ENCODE data around the gene C19orf67. TPM values are rescaled to one million over a fixed set of nuclear protein-coding genes. Genes with fewer than 3 reads are reported as not detected.

C19orf67 gene
- total RNA-seq, result not detected

- no peak for DNase-seq
- POLR2A ChIA-PET, result no interaction called here
- no peak for TF ChIP-seq CTCF (IDR thresholded peaks at IDR 0.05)
- H3K27me3 Mint-ChIP-seq, result no peaks in the 10 kb centered on the region
- ATAC-seq, result no peak
- peaks cover 21% of the 10 kb centered on the region for H3K36me3 Mint-ChIP-seq (ENCODE audit: low read depth)
- peak within 1 kb of the TSS; percentile 46 for H3K27ac Mint-ChIP-seq
- no peaks in the 10 kb centered on the region for H3K9me3 Mint-ChIP-seq
- H3K4me1 Mint-ChIP-seq (ENCODE audit: low read depth), result peaks cover 13% of the 10 kb centered on the region
- H3K4me3 Mint-ChIP-seq, result no peak within 1 kb of the TSS
- intact Hi-C loops (cut with micrococcal nuclease), result no loop called here
- CTCF ChIA-PET, result interaction anchor here (0.5 to 1.7 kb wide), 2 partner anchors 50 to 51 kb away, joined by 3 to 7 read pairs; partner anchors contain the start of gene ASF1B
Measured at GRCh38 chr19:14085309-14085995, at the start of gene C19orf67. TSS of gene C19orf67 (minus strand) at chr19:14085783. CDS start at chr19:14085627, 156 bp downstream.

GRCh38 chr19:14135355-14135754 is 49.8 kb upstream of the C19orf67 start:
- POLR2A ChIA-PET, result interaction anchor here (0.8 to 2.0 kb wide), 5 partner anchors 10 to 63 kb away, joined by 3 to 8 read pairs (median 4); no protein-coding TSS in a partner anchor
- Mint-ChIP-seq H3K27me3 (no peaks in the 10 kb centered on the region), H3K36me3 (ENCODE audit: low read depth) (peaks cover 18% of the 10 kb centered on the region), H3K4me3 (peak overlapping the region; percentile 95), H3K4me1 (ENCODE audit: low read depth) (peaks cover 29% of the 10 kb centered on the region), H3K27ac (peak overlapping the region; percentile 58), H3K9me3 (no peaks in the 10 kb centered on the region)
- no peak for DNase-seq
- CTCF ChIA-PET, result interaction anchor here (0.7 to 3.2 kb wide), 6 partner anchors 20 to 254 kb away, joined by 3 to 44 read pairs (median 3); partner anchors contain the start of genes C19orf67 and PRKACA
- intact Hi-C loops (cut with micrococcal nuclease), result no loop called here
- TF ChIP-seq CTCF (IDR thresholded peaks at IDR 0.05), result no peak
- no peak for ATAC-seq

- DNase-seq, result no peak
- H3K9me3 Mint-ChIP-seq, result no peaks in the 10 kb centered on the region
- H3K4me3 Mint-ChIP-seq, result no peak overlapping the region
- peaks cover 29% of the 10 kb centered on the region for H3K36me3 Mint-ChIP-seq (ENCODE audit: low read depth)
- no peak overlapping the region for H3K27ac Mint-ChIP-seq
- CTCF ChIA-PET, result interaction anchor here (1.4 to 2.6 kb wide), 2 partner anchors 9 to 13 kb away, joined by 4 to 9 read pairs; partner anchors contain the start of gene ASF1B
- H3K4me1 Mint-ChIP-seq (ENCODE audit: low read depth), result no peaks in the 10 kb centered on the region
- POLR2A ChIA-PET, result interaction anchor here (1.8 kb wide), 1 partner anchor 9 kb away, joined by 6 read pairs; no protein-coding TSS in a partner anchor
- TF ChIP-seq CTCF (IDR thresholded peaks at IDR 0.05), result no peak
- no peaks in the 10 kb centered on the region for H3K27me3 Mint-ChIP-seq
- no peak for ATAC-seq
- intact Hi-C loops (cut with micrococcal nuclease), result no loop called here
Measured at GRCh38 chr19:14127929-14128509, 42.4 kb upstream of the C19orf67 start.

- DNase-seq (no peak), ATAC-seq (no peak)
- H3K4me1 Mint-ChIP-seq (ENCODE audit: low read depth), result no peaks in the 10 kb centered on the region
- ChIA-PET POLR2A (no interaction called here), CTCF (interaction anchor here (1.0 to 2.6 kb wide), 3 partner anchors 10 to 12 kb away, joined by 3 to 9 read pairs (median 4); partner anchors contain the start of gene ASF1B)
- H3K27ac Mint-ChIP-seq, result no peak overlapping the region
- no peak for TF ChIP-seq CTCF (IDR thresholded peaks at IDR 0.05)
- H3K27me3 Mint-ChIP-seq, result no peaks in the 10 kb centered on the region
- no peak overlapping the region for H3K4me3 Mint-ChIP-seq
- peaks cover 31% of the 10 kb centered on the region for H3K36me3 Mint-ChIP-seq (ENCODE audit: low read depth)
- intact Hi-C loops (cut with micrococcal nuclease), result no loop called here
- no peaks in the 10 kb centered on the region for H3K9me3 Mint-ChIP-seq
Measured at GRCh38 chr19:14127176-14127575, 41.6 kb upstream of the C19orf67 start.

- H3K27me3 Mint-ChIP-seq, result no peaks in the 10 kb centered on the region
- peaks cover 21% of the 10 kb centered on the region for H3K36me3 Mint-ChIP-seq (ENCODE audit: low read depth)
- H3K4me1 Mint-ChIP-seq (ENCODE audit: low read depth), result peaks cover 9% of the 10 kb centered on the region
- ATAC-seq, result no peak
- DNase-seq, result no peak
- H3K9me3 Mint-ChIP-seq, result no peaks in the 10 kb centered on the region
- ChIA-PET POLR2A (interaction anchor here (0.9 to 2.2 kb wide), 4 partner anchors 10 to 23 kb away, joined by 3 to 8 read pairs (median 6); partner anchors contain the start of gene ASF1B), CTCF (interaction anchor here (1.1 to 1.7 kb wide), 4 partner anchors 8 to 225 kb away, joined by 3 to 8 read pairs (median 4); partner anchors contain the start of gene ASF1B)
- intact Hi-C loops (cut with micrococcal nuclease), result no loop called here
- no peak overlapping the region for H3K4me3 Mint-ChIP-seq
- no peak for TF ChIP-seq CTCF (IDR thresholded peaks at IDR 0.05)
- no peak overlapping the region for H3K27ac Mint-ChIP-seq
Measured at GRCh38 chr19:14122924-14123323, 37.3 kb upstream of the C19orf67 start.
